ENCODE results near the gene PAGE2B.

The PAGE2B gene

GRCh38 chrX:55074851-55075467 is at the start of gene PAGE2B:
Gene PAGE2B (plus strand): TSS chrX:55075030. CDS start chrX:55076042, 1,012 bp downstream.
- H3K4me3 ChIP-seq (ENCODE audit: low read depth, low read length), result no peak within 1 kb of the TSS
- TF ChIP-seq CTCF (IDR thresholded peaks at IDR 0.05; ENCODE audit: low read depth, low read length), result no peak

GRCh38 chrX:55026143-55026542 is 48.7 kb upstream of the PAGE2B start:
- no peak for TF ChIP-seq CTCF (IDR thresholded peaks at IDR 0.05; ENCODE audit: low read depth, low read length)
- H3K4me3 ChIP-seq (ENCODE audit: low read depth, low read length), result no peak overlapping the region

GRCh38 chrX:55026840-55027239 is 48.0 kb upstream of the PAGE2B start:
- no peak overlapping the region for H3K4me3 ChIP-seq (ENCODE audit: low read depth, low read length)
- no peak for TF ChIP-seq CTCF (IDR thresholded peaks at IDR 0.05; ENCODE audit: low read depth, low read length)

- H3K4me3 ChIP-seq (ENCODE audit: low read depth, low read length), result no peak overlapping the region
- no peak for TF ChIP-seq CTCF (IDR thresholded peaks at IDR 0.05; ENCODE audit: low read depth, low read length)
These were observed 46.8 kb upstream of the PAGE2B start for GRCh38 chrX:55028040-55028439.

GRCh38 chrX:55028611-55029010 is 46.2 kb upstream of the PAGE2B start:
- TF ChIP-seq CTCF (IDR thresholded peaks at IDR 0.05; ENCODE audit: low read depth, low read length), result no peak
- no peak overlapping the region for H3K4me3 ChIP-seq (ENCODE audit: low read depth, low read length)

- H3K4me3 ChIP-seq (ENCODE audit: low read depth, low read length), result no peak overlapping the region
- TF ChIP-seq CTCF (IDR thresholded peaks at IDR 0.05; ENCODE audit: low read depth, low read length), result no peak
These were observed 45.5 kb upstream of the PAGE2B start for GRCh38 chrX:55029291-55029690.

- TF ChIP-seq CTCF (IDR thresholded peaks at IDR 0.05; ENCODE audit: low read depth, low read length), result no peak
- no peak within 1 kb of the TSS for H3K4me3 ChIP-seq (ENCODE audit: low read depth, low read length)
These were observed 44.3 kb upstream of the PAGE2B start, which contains the start of gene ALAS2 for GRCh38 chrX:55030271-55031205. Gene ALAS2 (minus strand): TSS chrX:55030977. CDS start chrX:55026000, 4,977 bp downstream.

All from WI38 (cell line).